GM21390 (cell line): ENCODE measurements around the gene ENPP7.

Experiments
- ATAC-seq: cut with Tn5 transposase; IDR thresholded peaks from one replicate; pipeline ENCODE4 v1.9.1; 2021; ENCODE audit not compliant: unreplicated experiment

Gene ENPP7

GRCh38 chr17:79730437-79730768 lies 340 bp upstream of the ENPP7 start:
- no peak for ATAC-seq

- no peak for ATAC-seq
Observed at GRCh38 chr17:79732254-79732653, 1.5 kb downstream of the ENPP7 start.

GRCh38 chr17:79732804-79733691 lies 2.3 kb downstream of the ENPP7 start:
- ATAC-seq = no peak

DNA sequence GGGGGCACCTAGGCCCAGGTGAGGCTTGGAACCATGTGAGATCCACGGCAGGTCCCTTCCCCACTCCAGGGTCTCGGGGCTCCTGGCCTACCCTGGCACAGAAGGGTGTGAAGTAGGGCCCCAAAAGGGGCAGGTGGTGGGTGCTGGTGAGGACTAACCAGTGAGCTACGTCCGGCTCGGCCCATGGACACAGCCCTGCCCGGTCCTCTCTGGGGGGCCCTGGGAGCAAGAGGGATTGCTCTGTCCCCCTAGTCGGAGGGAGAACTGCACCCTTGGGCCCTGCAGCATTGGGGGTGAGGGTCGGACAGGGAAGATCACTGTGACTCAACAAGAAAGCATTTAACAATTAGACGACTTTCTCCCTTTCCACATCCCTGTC lies 2.9 kb downstream of the ENPP7 start:
- no peak for ATAC-seq

- no peak for ATAC-seq
Observed at GRCh38 chr17:79735096-79735495, 4.4 kb downstream of the ENPP7 start.

DNA sequence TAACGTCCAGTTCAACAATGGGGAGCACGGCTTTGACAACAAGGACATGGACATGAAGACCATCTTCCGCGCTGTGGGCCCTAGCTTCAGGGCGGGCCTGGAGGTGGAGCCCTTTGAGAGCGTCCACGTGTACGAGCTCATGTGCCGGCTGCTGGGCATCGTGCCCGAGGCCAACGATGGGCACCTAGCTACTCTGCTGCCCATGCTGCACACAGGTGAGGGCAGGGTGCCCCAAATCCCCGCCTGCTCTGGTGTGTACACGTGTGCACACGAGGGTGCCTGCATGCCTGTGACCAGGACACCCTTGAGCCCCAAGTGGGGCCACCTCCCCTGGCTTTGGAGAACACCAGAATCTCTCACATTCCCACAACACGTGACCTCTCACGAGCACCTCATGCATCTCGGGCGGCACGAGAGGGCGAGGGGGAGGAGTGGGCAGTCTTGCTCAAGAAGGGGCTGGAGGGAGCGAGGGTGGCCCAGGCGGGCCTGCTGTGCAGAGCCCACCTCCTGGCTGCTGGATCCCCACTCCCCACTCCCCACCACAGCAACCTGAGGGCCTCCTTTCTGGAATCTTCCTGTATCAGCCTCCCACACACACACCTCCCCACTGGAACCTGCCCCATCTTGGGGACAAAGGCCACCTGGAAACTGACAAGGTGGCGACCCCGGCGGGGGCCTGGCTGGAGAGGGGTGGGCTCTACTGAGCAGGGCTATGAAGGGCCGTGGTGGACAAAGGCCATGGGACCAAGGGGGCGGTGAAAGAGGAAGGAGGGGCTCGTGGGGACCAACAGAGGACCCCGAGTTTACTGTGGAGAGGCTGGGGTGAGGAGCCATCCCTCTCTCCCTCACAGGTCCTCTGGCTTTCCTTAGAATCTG lies 6.5 kb downstream of the ENPP7 start:
- no peak for ATAC-seq

DNA sequence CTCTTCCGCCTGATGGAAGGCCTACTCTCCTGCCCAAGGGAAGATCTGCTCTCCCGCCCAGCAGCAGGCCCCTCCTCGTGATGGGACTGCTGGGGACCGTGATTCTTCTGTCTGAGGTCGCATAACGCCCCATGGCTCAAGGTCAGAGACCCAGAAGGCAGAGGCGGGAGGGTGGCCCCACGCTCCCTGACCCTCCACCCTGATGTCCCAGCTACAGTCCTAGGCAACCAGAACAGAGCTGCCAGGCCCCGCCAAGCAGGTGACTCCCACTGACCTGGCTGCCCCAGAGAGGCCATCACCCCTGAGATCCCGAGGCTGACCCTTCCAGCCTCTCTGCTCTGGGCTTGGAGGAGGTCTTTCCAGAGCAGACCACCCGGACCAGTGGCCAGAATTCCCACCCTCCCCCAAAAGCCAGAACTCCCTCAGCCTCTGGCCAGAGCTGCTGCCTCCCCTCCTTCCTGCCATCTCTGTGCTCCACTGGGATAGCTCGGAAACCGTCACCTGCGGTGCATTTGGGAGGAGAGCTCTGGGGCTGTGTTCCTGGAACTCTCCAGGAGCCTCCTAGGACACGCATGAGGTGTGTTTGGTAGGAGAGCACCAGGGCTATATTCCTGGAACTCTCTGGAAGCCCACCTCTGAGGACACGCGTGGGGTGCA lies 7.3 kb downstream of the ENPP7 start:
- ATAC-seq = no peak

DNA sequence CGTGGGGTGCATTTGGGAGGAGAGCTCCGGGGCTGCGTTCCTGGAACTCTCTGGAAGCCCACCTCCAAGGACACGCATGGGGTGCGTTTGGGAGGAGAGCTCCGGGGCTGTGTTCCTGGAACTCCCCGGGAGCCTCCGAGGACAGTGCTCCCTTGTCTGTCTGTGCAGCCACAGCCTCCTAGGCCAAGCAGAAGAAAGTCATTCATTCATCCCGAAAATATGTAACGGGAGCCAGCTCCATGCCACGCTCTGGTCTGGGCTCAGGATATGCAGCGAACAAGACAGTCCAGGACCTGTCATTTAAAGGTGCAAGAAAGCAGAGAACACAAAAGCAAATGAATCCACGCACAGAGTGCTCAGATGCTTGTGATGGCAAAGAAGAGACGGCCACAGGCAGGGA lies 7.9 kb downstream of the ENPP7 start:
- no peak for ATAC-seq

GRCh38 chr17:79739148-79740062 lies 8.7 kb downstream of the ENPP7 start:
- ATAC-seq = no peak

DNA sequence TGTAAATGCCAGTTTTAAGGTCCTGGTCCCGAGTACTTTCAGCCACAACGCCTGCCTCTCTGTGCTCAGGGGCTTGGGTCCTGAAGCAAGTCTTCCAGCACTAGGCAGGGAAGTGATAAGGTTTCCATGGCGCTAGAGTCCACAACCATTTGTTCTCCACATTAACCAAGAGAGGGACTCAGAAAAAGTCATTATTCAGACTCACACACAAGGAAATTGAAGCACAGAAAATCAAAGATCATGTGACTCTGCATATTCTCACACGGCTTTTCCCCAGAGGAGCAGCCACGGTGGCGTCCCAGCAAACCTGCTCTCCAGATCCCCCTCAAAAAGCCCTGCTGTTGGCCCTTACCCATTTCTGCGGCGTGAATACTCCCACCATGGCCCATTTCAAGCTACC lies 9.7 kb downstream of the ENPP7 start:
- no peak for ATAC-seq

DNA sequence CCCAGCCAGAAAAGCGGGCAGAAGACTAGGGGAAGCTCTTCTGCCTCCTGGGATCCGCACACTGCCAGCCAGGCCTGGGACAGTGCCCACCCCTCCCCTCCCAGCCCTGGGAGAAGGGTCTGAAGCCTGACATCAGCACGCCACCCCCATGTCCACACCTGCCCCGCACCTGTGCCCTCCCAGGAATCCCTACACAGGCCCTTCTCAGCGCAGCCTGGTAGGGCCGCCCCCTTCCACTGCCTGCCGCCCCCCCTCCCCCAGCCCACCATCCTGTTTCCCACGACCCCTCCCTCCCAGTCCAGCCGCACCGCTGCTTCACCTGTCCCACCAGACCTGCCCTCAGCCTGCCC lies 10.6 kb downstream of the ENPP7 start:
- ATAC-seq = no peak

GRCh38 chr17:79741751-79742588 lies 11.2 kb downstream of the ENPP7 start:
- no peak for ATAC-seq

DNA sequence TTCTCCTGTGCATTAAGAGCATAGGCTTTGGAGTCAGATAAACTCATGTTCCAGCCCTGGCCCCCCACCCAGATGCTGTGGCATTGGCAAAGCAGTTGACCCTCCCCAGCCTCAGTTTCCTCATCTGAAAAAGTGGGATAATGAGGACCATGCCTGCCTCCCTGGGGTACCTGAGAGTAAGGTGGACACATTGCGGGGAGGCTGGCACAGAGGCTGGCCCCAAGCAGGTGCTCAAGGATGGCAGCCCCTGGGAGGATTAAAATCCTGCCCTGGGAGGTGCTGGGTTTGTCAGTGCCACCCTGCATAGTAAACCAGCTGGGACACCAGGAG lies 11.8 kb downstream of the ENPP7 start:
- ATAC-seq = no peak

DNA sequence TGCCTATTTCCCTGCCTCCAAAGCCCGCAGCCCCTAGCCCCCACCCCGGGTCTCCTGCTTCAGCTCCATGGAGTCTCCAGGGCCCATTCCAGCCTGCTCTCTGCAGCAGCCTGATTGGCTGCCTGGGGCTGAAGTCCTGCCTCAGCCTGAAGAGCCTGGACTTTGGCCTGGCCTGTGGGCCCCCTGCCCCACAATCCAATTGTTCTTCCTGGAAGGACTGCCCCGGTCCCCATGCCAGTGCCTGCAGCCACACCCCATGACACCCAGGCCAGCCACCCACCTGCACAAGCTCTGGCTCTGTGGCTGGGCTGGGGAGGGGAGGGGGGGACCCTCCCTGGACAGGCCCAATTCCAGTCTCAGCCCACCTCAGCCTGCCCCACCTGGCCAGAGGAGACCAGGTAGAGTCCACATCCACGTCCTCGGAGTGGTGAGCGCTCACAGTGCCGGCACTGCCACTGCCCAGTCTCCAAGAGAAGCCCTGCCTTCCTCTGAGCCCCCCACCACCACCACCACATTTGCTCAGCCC lies 12.3 kb downstream of the ENPP7 start:
- no peak for ATAC-seq

GRCh38 chr17:79743614-79744013 lies 12.9 kb downstream of the ENPP7 start:
- ATAC-seq = no peak

DNA sequence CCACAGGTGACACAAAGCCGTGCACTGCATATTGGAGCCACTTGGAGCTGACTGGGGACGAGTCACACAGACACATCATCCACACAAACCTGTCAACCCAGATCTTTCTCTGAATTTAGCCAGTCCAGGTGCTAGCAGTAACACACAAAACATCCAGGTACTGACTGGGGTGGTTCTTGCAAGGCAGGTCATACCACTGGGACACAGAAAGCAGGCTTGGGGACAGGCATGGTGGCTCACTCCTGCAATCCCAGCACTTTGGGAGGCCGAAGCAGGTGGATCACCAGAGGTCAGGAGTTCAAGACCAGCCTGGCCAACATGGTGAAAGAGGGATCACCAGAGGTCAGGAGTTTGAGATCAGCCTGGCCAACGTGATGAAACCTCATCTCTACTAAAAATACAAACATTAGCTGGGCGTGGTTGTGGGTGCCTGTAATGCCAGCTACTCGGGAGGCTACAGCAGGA lies 14.9 kb downstream of the ENPP7 start:
- ATAC-seq = no peak

- no peak for ATAC-seq
Observed at GRCh38 chr17:79746889-79747507, 16.3 kb downstream of the ENPP7 start.

- ATAC-seq = no peak
Observed at GRCh38 chr17:79747508-79748294, 17.0 kb downstream of the ENPP7 start.
